ENCODE results near the gene SYT3. TPM values are rescaled to one million over a fixed set of nuclear protein-coding genes. Genes with fewer than 3 reads are reported as not detected.

Gene SYT3
- total RNA-seq, 1 experiment from 2014 or later = 1.8 TPM

DNA sequence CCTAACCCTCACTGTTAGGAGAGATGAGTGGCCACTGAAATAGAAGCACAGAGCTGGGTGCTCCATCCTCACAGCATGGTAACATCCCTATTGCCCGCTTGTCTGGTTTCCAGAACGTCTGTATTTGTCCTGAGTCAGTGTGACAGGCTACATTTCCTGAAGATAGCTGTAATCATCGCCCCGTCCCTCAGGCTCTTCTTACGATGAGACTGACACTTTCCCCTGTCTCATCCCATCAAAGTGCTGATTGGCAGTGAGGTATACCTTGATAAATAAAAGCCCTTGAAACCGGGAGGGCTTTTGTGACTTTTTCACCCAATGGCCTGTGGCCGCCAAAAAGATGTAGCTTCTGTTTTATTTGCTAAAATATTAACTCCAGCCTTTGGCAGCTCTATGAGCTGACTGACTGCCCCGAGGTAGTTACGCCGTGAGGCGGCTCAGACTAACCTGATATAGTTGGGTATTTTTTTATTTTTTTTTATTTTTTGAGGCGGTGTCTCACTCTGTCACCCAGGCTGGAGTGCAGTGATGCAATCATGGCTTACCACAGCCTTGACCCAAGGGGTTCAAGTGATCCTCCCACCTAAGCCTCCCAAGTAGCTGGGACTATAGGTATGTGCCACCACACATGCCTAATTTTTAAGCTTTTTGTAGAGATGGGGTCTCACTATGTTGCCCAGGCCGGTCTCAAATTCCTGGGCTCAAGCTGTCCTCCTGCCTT is 65.8 kb downstream of the SYT3 start:
- intact Hi-C loops (cut with micrococcal nuclease; ENCODE audit: unreplicated experiment) = no loop called here
- POLR2A ChIA-PET (ENCODE audit: low non-redundant PET) = interaction anchor here (0.7 kb wide), 1 partner anchor 62 kb away, joined by 3 read pairs; no protein-coding TSS in a partner anchor
- H3K27me3 ChIP-seq (replicated peaks; ENCODE audit: insufficient read depth, low read depth, low read length, poor library complexity) = no peaks in the 10 kb centered on the region
- no peaks in the 10 kb centered on the region for H3K36me3 ChIP-seq (ENCODE audit: insufficient read depth, low read length, poor library complexity, severe bottlenecking)
- no peak for TF ChIP-seq EZH2 (IDR thresholded peaks at IDR 0.05; ENCODE audit: borderline replicate concordance, low read depth, low read length, poor library complexity, severe bottlenecking)
- TF ChIP-seq, protein P1, sequence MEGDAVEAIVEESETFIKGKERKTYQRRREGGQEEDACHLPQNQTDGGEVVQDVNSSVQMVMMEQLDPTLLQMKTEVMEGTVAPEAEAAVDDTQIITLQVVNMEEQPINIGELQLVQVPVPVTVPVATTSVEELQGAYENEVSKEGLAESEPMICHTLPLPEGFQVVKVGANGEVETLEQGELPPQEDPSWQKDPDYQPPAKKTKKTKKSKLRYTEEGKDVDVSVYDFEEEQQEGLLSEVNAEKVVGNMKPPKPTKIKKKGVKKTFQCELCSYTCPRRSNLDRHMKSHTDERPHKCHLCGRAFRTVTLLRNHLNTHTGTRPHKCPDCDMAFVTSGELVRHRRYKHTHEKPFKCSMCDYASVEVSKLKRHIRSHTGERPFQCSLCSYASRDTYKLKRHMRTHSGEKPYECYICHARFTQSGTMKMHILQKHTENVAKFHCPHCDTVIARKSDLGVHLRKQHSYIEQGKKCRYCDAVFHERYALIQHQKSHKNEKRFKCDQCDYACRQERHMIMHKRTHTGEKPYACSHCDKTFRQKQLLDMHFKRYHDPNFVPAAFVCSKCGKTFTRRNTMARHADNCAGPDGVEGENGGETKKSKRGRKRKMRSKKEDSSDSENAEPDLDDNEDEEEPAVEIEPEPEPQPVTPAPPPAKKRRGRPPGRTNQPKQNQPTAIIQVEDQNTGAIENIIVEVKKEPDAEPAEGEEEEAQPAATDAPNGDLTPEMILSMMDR (conservative IDR thresholded peaks at IDR 0.05; ENCODE audit: low read depth, low read length) = no peak
- H3K4me1 ChIP-seq (ENCODE audit: insufficient read depth, low read length, poor library complexity, severe bottlenecking) = no peaks in the 10 kb centered on the region
- H3K9me3 ChIP-seq (ENCODE audit: low read depth, low read length, poor library complexity, severe bottlenecking) = no peaks in the 10 kb centered on the region
- CTCF ChIA-PET = no interaction called here
- no peak for DNase-seq (ENCODE audit: low spot score)
- no peak overlapping the region for H3K27ac ChIP-seq (ENCODE audit: low read depth, low read length, poor library complexity, severe bottlenecking)
- no TSS peak for BruUV-seq (replicated peaks)
- H3K4me3 ChIP-seq (ENCODE audit: low read depth, low read length, poor library complexity, severe bottlenecking) = no peak overlapping the region

Other genes with a start within 250 kb of the SYT3 start
- 0.20 and 0.75 TPM in 2 replicates for gene SPIB, start 220.9 kb downstream of the SYT3 start, total RNA-seq (2021)
- 0.09 TPM in 1 of 2 replicates, not detected in the other for gene MYBPC2, start 207.0 kb downstream of the SYT3 start, total RNA-seq (2021)
- gene EMC10, start 163.4 kb downstream of the SYT3 start, total RNA-seq (2021) = 99.2 and 108 TPM in 2 replicates
- 0.59 and 0.84 TPM in 2 replicates for gene GARIN5A, start 163.0 kb downstream of the SYT3 start, total RNA-seq (2021)
- 26.8 and 31.9 TPM in 2 replicates for gene JOSD2, start 128.7 kb downstream of the SYT3 start, total RNA-seq (2021)
- gene ASPDH, start 126.0 kb downstream of the SYT3 start, total RNA-seq (2021) = 0.45 TPM in 1 of 2 replicates, not detected in the other
- gene LRRC4B, start 71.4 kb downstream of the SYT3 start, total RNA-seq (2021) = 23.1 and 24.9 TPM in 2 replicates
- 6.2 and 10.5 TPM in 2 replicates for gene C19orf81, start 9.6 kb upstream of the SYT3 start, total RNA-seq (2021)
- 69.7 and 69.8 TPM in 2 replicates for gene SHANK1, start 79.9 kb upstream of the SYT3 start, total RNA-seq (2021)
- gene CLEC11A, start 83.5 kb upstream of the SYT3 start, total RNA-seq (2021) = 59.1 TPM in 2 replicates
- not detected in 2 replicates for gene GPR32, start 130.6 kb upstream of the SYT3 start, total RNA-seq (2021)
- gene ACP4, start 150.5 kb upstream of the SYT3 start, total RNA-seq (2021) = not detected in 2 replicates
- 0.68 TPM in 1 of 2 replicates, not detected in the other for gene KLK1, start 183.9 kb upstream of the SYT3 start, total RNA-seq (2021)
- not detected in 2 replicates for gene KLK15, start 193.7 kb upstream of the SYT3 start, total RNA-seq (2021)
- gene KLK3, start 215.0 kb upstream of the SYT3 start, total RNA-seq (2021) = not detected in 2 replicates
- gene KLK2, start 233.6 kb upstream of the SYT3 start, total RNA-seq (2021) = not detected in 2 replicates